DOHH2 (cell line): Measurements from ENCODE around the gene PRPF18.

ENCODE experiments used
- H3F3A ChIP-seq: fragments of 200-600 bp; sonication (generic), shearing (Covaris generic); 2 replicates; pipeline ENCODE4 v1.6.0; 2016; ENCODE audit warnings: antibody characterized with exemption, mild to moderate bottlenecking; ENCODE audit not compliant: control insufficient read depth, insufficient read depth
- H3K27ac ChIP-seq: fragments of 200-600 bp; sonication (generic); 2 replicates; pipeline ENCODE4 v1.5.1; 2014; ENCODE audit warnings: low read depth, mild to moderate bottlenecking, low read length, moderate library complexity
- H3K27me3 ChIP-seq: fragments of 200-600 bp; sonication (generic); 2 replicates; pipeline ENCODE4 v1.6.1; 2014; ENCODE audit warnings: mild to moderate bottlenecking, low read length, mixed read lengths; ENCODE audit not compliant: control insufficient read depth
- H3K36me3 ChIP-seq: fragments of 200-600 bp; sonication (generic); 2 replicates; pipeline ENCODE4 v1.6.1; 2014; ENCODE audit warnings: mild to moderate bottlenecking, low read length, moderate library complexity, mixed read lengths; ENCODE audit not compliant: control insufficient read depth
- H3K4me1 ChIP-seq: fragments of 200-600 bp; sonication (generic); 2 replicates; pipeline ENCODE4 v1.6.1; 2014; ENCODE audit warnings: mild to moderate bottlenecking, low read length, mixed read lengths; ENCODE audit not compliant: control insufficient read depth
- H3K4me2 ChIP-seq: fragments of 200-600 bp; sonication (generic); 2 replicates; pipeline ENCODE4 v1.6.0; 2014; ENCODE audit warnings: mild to moderate bottlenecking, low read length, moderate library complexity
- H3K4me3 ChIP-seq: fragments of 200-600 bp; sonication (generic); 2 replicates; pipeline ENCODE4 v1.5.1; 2014; ENCODE audit warnings: mild to moderate bottlenecking, low read length, mixed read lengths
- H3K79me2 ChIP-seq: fragments of 200-600 bp; sonication (generic); 2 replicates; pipeline ENCODE4 v1.6.1; 2014; ENCODE audit warnings: mild to moderate bottlenecking, low read length, mixed read lengths; ENCODE audit not compliant: control insufficient read depth
- H3K9me2 ChIP-seq: fragments of 200-600 bp; sonication (generic); replicated peaks from 2 replicates; pipeline ENCODE4 v1.6.1; 2014; ENCODE audit warnings: mild to moderate bottlenecking, low read length, mixed read lengths; ENCODE audit not compliant: control insufficient read depth
- H3K9me3 ChIP-seq: fragments of 200-600 bp; sonication (generic); 2 replicates; pipeline ENCODE4 v1.6.1; 2014; ENCODE audit warnings: antibody characterized with exemption, low read length, mixed read lengths; ENCODE audit not compliant: control insufficient read depth, insufficient read depth
- H4K20me1 ChIP-seq: fragments of 200-600 bp; sonication (generic); 2 replicates; pipeline ENCODE4 v1.6.0; 2014; ENCODE audit warnings: low read depth, mild to moderate bottlenecking, antibody characterized with exemption, low read length, moderate library complexity; ENCODE audit not compliant: control insufficient read depth, insufficient read depth
- CTCF ChIP-seq: fragments of 200-600 bp; sonication (generic); IDR thresholded peaks from one replicate; pipeline ENCODE4 v1.5.1; 2014; ENCODE audit warnings: antibody characterized with exemption, mild to moderate bottlenecking, low read depth, low read length; ENCODE audit not compliant: poor library complexity, severe bottlenecking
- EZH2phosphoT487 ChIP-seq: fragments of 200-600 bp; sonication (generic); IDR thresholded peaks from 2 replicates; pipeline ENCODE4 v1.6.1; 2017; ENCODE audit warnings: borderline replicate concordance, mild to moderate bottlenecking, antibody characterized with exemption, low read length, moderate library complexity, mixed read lengths

PRPF18 gene

DNA sequence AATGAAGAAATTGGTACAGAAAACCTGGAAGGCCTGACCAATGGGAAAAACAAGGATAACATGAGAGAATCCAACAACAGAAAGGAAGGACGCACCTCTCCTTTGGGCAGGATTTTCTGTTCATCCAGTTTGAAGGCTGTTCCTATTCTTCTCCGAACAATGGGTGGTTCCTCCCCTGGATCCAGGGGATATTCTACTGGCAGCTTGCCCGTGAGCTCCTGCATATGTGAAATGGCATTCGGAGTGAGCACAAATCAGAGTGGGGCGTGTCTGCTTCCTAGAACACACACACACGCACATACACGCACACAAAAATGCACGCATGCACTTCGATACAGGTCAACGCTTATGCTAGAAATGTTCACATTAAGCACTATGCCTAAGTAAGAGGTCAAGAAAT, 83.5 kb downstream of the PRPF18 start:
- no peaks in the 10 kb centered on the region for H3K36me3 ChIP-seq
- H3K9me3 ChIP-seq, result no peaks in the 10 kb centered on the region
- no peak overlapping the region for H3K4me3 ChIP-seq
- no peaks in the 10 kb centered on the region for H3K4me1 ChIP-seq
- no peak overlapping the region for H3K27ac ChIP-seq
- H3K4me2 ChIP-seq, result no peak overlapping the region
- H3K79me2 ChIP-seq, result no peaks in the 10 kb centered on the region
- H3F3A ChIP-seq, result no peaks in the 10 kb centered on the region
- no peak for TF ChIP-seq EZH2phosphoT487
- no peak for TF ChIP-seq CTCF
- 0 out of 2 replicates have a peak, but pooled peaks cover 4% of the 10 kb centered on the region for H3K27me3 ChIP-seq
- H3K9me2 ChIP-seq, result no peaks in the 10 kb centered on the region
- H4K20me1 ChIP-seq, result no peaks in the 10 kb centered on the region

DNA sequence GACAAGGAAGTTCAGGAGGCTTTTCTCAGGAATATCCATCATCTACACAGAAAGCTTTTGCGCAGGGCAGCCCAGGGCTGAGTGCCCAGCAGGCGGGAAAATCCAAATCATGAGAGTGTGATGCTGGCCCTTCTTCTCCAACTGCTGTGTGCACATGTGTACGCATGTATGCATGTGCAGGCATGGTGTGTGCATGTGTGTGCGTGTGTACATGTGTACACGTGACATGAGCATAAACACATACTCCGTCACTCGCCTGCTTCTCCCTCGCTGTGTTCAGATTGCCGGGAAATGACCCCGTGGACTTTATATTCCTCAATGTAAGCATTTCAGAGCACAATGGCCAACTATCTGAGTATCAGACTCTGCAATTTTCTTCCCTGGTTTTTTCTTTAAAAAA, 85.1 kb downstream of the PRPF18 start:
- H3K27me3 ChIP-seq, result peaks cover 8% of the 10 kb centered on the region
- H3K9me2 ChIP-seq, result no peaks in the 10 kb centered on the region
- no peak overlapping the region for H3K27ac ChIP-seq
- no peaks in the 10 kb centered on the region for H3F3A ChIP-seq
- TF ChIP-seq EZH2phosphoT487 (no peak), CTCF (no peak)
- H3K4me3 ChIP-seq, result no peak overlapping the region
- no peaks in the 10 kb centered on the region for H3K79me2 ChIP-seq
- no peaks in the 10 kb centered on the region for H3K9me3 ChIP-seq
- H4K20me1 ChIP-seq, result no peaks in the 10 kb centered on the region
- H3K36me3 ChIP-seq, result no peaks in the 10 kb centered on the region
- H3K4me2 ChIP-seq, result no peak overlapping the region
- H3K4me1 ChIP-seq, result no peaks in the 10 kb centered on the region

DNA sequence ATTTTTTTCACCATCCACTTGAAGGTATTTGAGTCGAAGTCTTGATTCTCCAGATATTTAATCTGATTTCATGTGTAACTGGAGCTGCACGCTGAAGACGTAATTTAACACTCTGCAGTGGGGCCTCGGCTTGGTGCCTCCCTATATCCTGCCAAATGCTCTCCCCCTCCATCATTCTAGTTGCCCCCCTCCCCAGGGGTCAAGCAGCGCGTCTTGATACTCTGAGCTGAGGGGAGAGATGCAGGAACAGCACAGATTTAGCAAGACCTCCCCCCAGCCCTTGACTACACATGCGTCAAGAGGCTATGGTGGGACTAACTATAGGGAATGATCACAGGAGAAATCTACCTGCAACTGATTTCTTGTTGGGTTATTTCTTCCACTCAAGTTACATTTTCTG, 85.8 kb downstream of the PRPF18 start:
- TF ChIP-seq EZH2phosphoT487 (no peak), CTCF (no peak)

GRCh38 chr10:13673156-13673555, 86.4 kb downstream of the PRPF18 start:
- no peaks in the 10 kb centered on the region for H3K36me3 ChIP-seq
- H4K20me1 ChIP-seq, result no peaks in the 10 kb centered on the region
- no peaks in the 10 kb centered on the region for H3K79me2 ChIP-seq
- H3K27ac ChIP-seq, result no peak overlapping the region
- H3K27me3 ChIP-seq, result peaks cover 16% of the 10 kb centered on the region
- TF ChIP-seq EZH2phosphoT487 (no peak), CTCF (no peak)
- no peaks in the 10 kb centered on the region for H3K9me3 ChIP-seq
- no peaks in the 10 kb centered on the region for H3K9me2 ChIP-seq
- no peaks in the 10 kb centered on the region for H3F3A ChIP-seq
- H3K4me1 ChIP-seq, result no peaks in the 10 kb centered on the region
- H3K4me2 ChIP-seq, result no peak overlapping the region
- H3K4me3 ChIP-seq, result no peak overlapping the region

More for the DNA sequence above, 85.8 kb downstream of the PRPF18 start:
- Histone ChIP-seq H3K79me2 (no peaks in the 10 kb centered on the region), H3K9me2 (no peaks in the 10 kb centered on the region), H3F3A (no peaks in the 10 kb centered on the region), H3K4me2 (no peak overlapping the region), H3K9me3 (no peaks in the 10 kb centered on the region), H3K27me3 (peaks cover 11% of the 10 kb centered on the region), H4K20me1 (no peaks in the 10 kb centered on the region), H3K36me3 (no peaks in the 10 kb centered on the region), H3K27ac (no peak overlapping the region), H3K4me1 (no peaks in the 10 kb centered on the region), H3K4me3 (no peak overlapping the region)
